IMR-90 (cell line): ENCODE data around the gene ZNF609. TPM values are rescaled to one million over a fixed set of nuclear protein-coding genes. Genes with fewer than 3 reads are reported as not detected.

Experiments
- ATAC-seq: fragments of 200-7000 bp; cut with Tn5 transposase; 2 replicates; pipeline ENCODE4 v1.9.1; 2020; ENCODE audit warnings: low read depth, mild to moderate bottlenecking, moderate library complexity
- BruUV-seq: library from RNA; stranded (reverse); fragments of 400-500 nt; replicated peaks from 2 replicates; lab custom pipeline; 2021; lab: Mats Ljungman, UMichigan
- CTCF ChIA-PET: fragments of 300-600 bp; formaldehyde crosslinking; extraction: SDS; loops from one replicate; lab custom pipeline; 2021; ENCODE audit warnings: antibody characterized with exemption; lab: Yijun Ruan, JAX
- POLR2A ChIA-PET: fragments of 300-600 bp; sonication (Branson Sonifier 250); formaldehyde crosslinking; loops from one replicate; lab custom pipeline; 2022; ENCODE audit warnings: antibody characterized with exemption; ENCODE audit not compliant: unreplicated experiment; lab: Charles Lee
- DNase-seq: peaks from one replicate; pipeline ENCODE4 v3.0.0; 2013
- H2AFZ ChIP-seq: replicated peaks from 2 replicates; pipeline ENCODE3; 2013; ENCODE audit warnings: low read length, mild to moderate bottlenecking; ENCODE audit not compliant: poor library complexity
- H2AK5ac ChIP-seq: 2 replicates; pipeline ENCODE4 v1.6.1; 2013; ENCODE audit warnings: low read depth, low read length, inconsistent platforms
- H2AK9ac ChIP-seq: replicated peaks from 2 replicates; pipeline ENCODE3; 2013; ENCODE audit warnings: mild to moderate bottlenecking, low read depth, low read length, moderate library complexity; ENCODE audit not compliant: poor library complexity
- H2BK120ac ChIP-seq: 2 replicates; pipeline ENCODE4 v1.6.1; 2013; ENCODE audit warnings: low read depth, low read length, inconsistent platforms
- H2BK15ac ChIP-seq: 3 replicates; pipeline ENCODE4 v1.6.1; 2013; ENCODE audit warnings: low read depth, low read length, inconsistent platforms
- H2BK20ac ChIP-seq: 2 replicates; pipeline ENCODE4 v1.6.1; 2013; ENCODE audit warnings: low read depth, mild to moderate bottlenecking, inconsistent platforms, low read length, moderate library complexity
- H2BK5ac ChIP-seq: 2 replicates; pipeline ENCODE4 v1.6.1; 2013; ENCODE audit warnings: mild to moderate bottlenecking, low read depth, low read length, inconsistent platforms; ENCODE audit not compliant: poor library complexity, severe bottlenecking
- H3K14ac ChIP-seq: replicated peaks from 2 replicates; pipeline ENCODE4 v1.6.1; 2013; ENCODE audit warnings: low read depth, low read length, inconsistent platforms
- H3K18ac ChIP-seq: 2 replicates; pipeline ENCODE4 v1.6.1; 2013; ENCODE audit warnings: low read depth, low read length, control low read depth
- H3K23ac ChIP-seq: 2 replicates; pipeline ENCODE4 v1.6.1; 2013; ENCODE audit warnings: low read depth, low read length, inconsistent platforms
- H3K27ac ChIP-seq: 2 replicates; pipeline ENCODE4 v1.5.1; 2013; ENCODE audit warnings: mild to moderate bottlenecking, control low read depth, low read length; ENCODE audit not compliant: insufficient read depth
- H3K27me3 ChIP-seq: 2 replicates; pipeline ENCODE4 v1.6.1; 2013; ENCODE audit warnings: low read length; ENCODE audit not compliant: control insufficient read depth, insufficient read depth
- H3K36me3 ChIP-seq: 2 replicates; pipeline ENCODE4 v1.6.1; 2013; ENCODE audit warnings: low read length, mixed read lengths; ENCODE audit not compliant: control insufficient read depth, insufficient read depth
- H3K4ac ChIP-seq: 2 replicates; pipeline ENCODE4 v1.6.1; 2013; ENCODE audit warnings: low read depth, low read length, inconsistent platforms
- H3K4me1 ChIP-seq: 2 replicates; pipeline ENCODE4 v1.6.1; 2013; ENCODE audit warnings: low read length, mixed read lengths; ENCODE audit not compliant: control insufficient read depth, insufficient read depth
- H3K4me2 ChIP-seq: 2 replicates; pipeline ENCODE4 v1.6.1; 2013; ENCODE audit warnings: low read depth, mild to moderate bottlenecking, control low read depth, low read length, moderate library complexity
- H3K4me3 ChIP-seq: 2 replicates; pipeline ENCODE4 v1.5.1; 2013; ENCODE audit warnings: low read depth, mild to moderate bottlenecking, control low read depth, low read length, moderate library complexity; ENCODE audit not compliant: insufficient read depth
- H3K56ac ChIP-seq: 2 replicates; pipeline ENCODE4 v1.6.1; 2013; ENCODE audit warnings: low read length, inconsistent platforms; ENCODE audit not compliant: insufficient read depth; ENCODE audit errors: extremely low read depth
- H3K79me1 ChIP-seq, 2 experiments: 2 replicates each; pipeline ENCODE4 v1.6.1; 2013; ENCODE audit warnings: low read length in 2 of 2, inconsistent platforms in 1 of 2, low read depth in 1 of 2
- H3K9ac ChIP-seq: 2 replicates; pipeline ENCODE4 v1.6.1; 2013; ENCODE audit warnings: low read depth, low read length, control low read depth
- H3K9me1 ChIP-seq: 2 replicates; pipeline ENCODE4 v1.6.1; 2013; ENCODE audit warnings: low read length, inconsistent platforms; ENCODE audit not compliant: insufficient read depth
- H3K9me3 ChIP-seq: 2 replicates; pipeline ENCODE4 v1.6.1; 2013; ENCODE audit warnings: low read length; ENCODE audit not compliant: control insufficient read depth, insufficient read depth
- H4K20me1 ChIP-seq: 2 replicates; pipeline ENCODE4 v1.6.1; 2013; ENCODE audit warnings: low read length, inconsistent platforms; ENCODE audit not compliant: insufficient read depth
- H4K5ac ChIP-seq: 2 replicates; pipeline ENCODE4 v1.6.1; 2013; ENCODE audit warnings: mild to moderate bottlenecking, low read depth, low read length, control low read depth
- H4K8ac ChIP-seq, 2 experiments: 2 replicates each; pipeline ENCODE4 v1.6.1; 2013; ENCODE audit warnings: low read depth in 2 of 2, low read length in 2 of 2, control low read depth in 1 of 2, inconsistent platforms in 1 of 2
- H4K91ac ChIP-seq: 2 replicates; pipeline ENCODE4 v1.6.1; 2013; ENCODE audit warnings: low read depth, low read length, inconsistent platforms; ENCODE audit not compliant: insufficient read depth
- BHLHE40 ChIP-seq: fragments of 150-350 bp; IDR thresholded peaks from 2 replicates; pipeline ENCODE4 v1.6.1; 2016; ENCODE audit warnings: mild to moderate bottlenecking, low read depth, low read length
- CEBPB ChIP-seq: IDR thresholded peaks from 2 replicates; pipeline ENCODE4 v1.6.1; 2012; ENCODE audit warnings: low read depth, low read length, improper control_type of control experiment
- CTCF ChIP-seq: conservative IDR thresholded peaks from 2 replicates; pipeline ENCODE4 v1.5.1; 2012; ENCODE audit warnings: mild to moderate bottlenecking, low read depth, low read length, improper control_type of control experiment
- ELK1 ChIP-seq: fragments of 150-350 bp; IDR thresholded peaks from 2 replicates; pipeline ENCODE4 v1.6.1; 2016; ENCODE audit warnings: low read depth, mild to moderate bottlenecking, low read length, moderate library complexity, borderline replicate concordance
- MAFK ChIP-seq: IDR thresholded peaks from 2 replicates; pipeline ENCODE4 v1.6.1; 2012; ENCODE audit warnings: low read depth, low read length, improper control_type of control experiment
- MAZ ChIP-seq: IDR thresholded peaks from 2 replicates; pipeline ENCODE4 v1.6.1; 2012; ENCODE audit warnings: low read depth, mild to moderate bottlenecking, low read length, improper control_type of control experiment, moderate library complexity, borderline replicate concordance
- MXI1 ChIP-seq: IDR thresholded peaks from 2 replicates; pipeline ENCODE4 v1.6.1; 2012; ENCODE audit warnings: low read depth, mild to moderate bottlenecking, low read length, moderate library complexity, borderline replicate concordance
- NFE2L2 ChIP-seq: fragments of 150-350 bp; IDR thresholded peaks from 2 replicates; pipeline ENCODE4 v1.6.1; 2016; ENCODE audit warnings: low read depth, mild to moderate bottlenecking, low read length
- POLR2A ChIP-seq: IDR thresholded peaks from 2 replicates; pipeline ENCODE4 v1.6.1; 2012; ENCODE audit warnings: mild to moderate bottlenecking, low read depth, low read length
- RAD21 ChIP-seq: IDR thresholded peaks from 2 replicates; pipeline ENCODE4 v1.6.1; 2012; ENCODE audit warnings: low read length, improper control_type of control experiment
- RCOR1 ChIP-seq: IDR thresholded peaks from 2 replicates; pipeline ENCODE4 v1.6.1; 2012; ENCODE audit warnings: mild to moderate bottlenecking, low read length, improper control_type of control experiment; ENCODE audit not compliant: insufficient replicate concordance
- SMC3 ChIP-seq: fragments of 150-350 bp; IDR thresholded peaks from 2 replicates; pipeline ENCODE4 v1.6.1; 2016; ENCODE audit warnings: low read depth, mild to moderate bottlenecking, antibody characterized with exemption, low read length, moderate library complexity
- USF2 ChIP-seq: fragments of 150-350 bp; IDR thresholded peaks from 2 replicates; pipeline ENCODE4 v1.6.1; 2017; ENCODE audit warnings: mild to moderate bottlenecking, antibody characterized with exemption, low read length, low read depth
- WGBS, 2 experiments: methylation state at CpG; one replicate each; pipeline versions ENCODE4 v1.1.5 to v1.1.7; 2013; ENCODE audit warnings: missing lambda C conversion rate in 2 of 2; ENCODE audit not compliant: insufficient read length in 1 of 2; ENCODE audit errors: extremely low coverage in 2 of 2; 5-methylcytosine and 5-hydroxymethylcytosine counted together
- dilution Hi-C: fragments of 300-500 bp; cut with HindIII; formaldehyde crosslinking; loops from one replicate; pipeline ENCODE4 v1.14.3; 2018; ENCODE audit warnings: low sequenced_read_pairs; ENCODE audit not compliant: unreplicated experiment
- in situ Hi-C: fragments of 300-500 bp; cut with MboI; formaldehyde crosslinking; loops from 3 replicates; pipeline ENCODE4 v1.14.3; 2019; ENCODE audit warnings: low sequenced_read_pairs, inconsistent platforms, mixed read lengths
- intact Hi-C: fragments of 100-400 bp; cut with micrococcal nuclease; formaldehyde crosslinking; loops from 2 replicates; pipeline ENCODE4 v1.10.0; 2022
- polyA plus RNA-seq, 3 experiments: library from polyadenylated mRNA; depleted of rRNA; stranded (reverse); fragments of >200 nt; gene quantifications; 2 replicates each; pipeline ENCODE4 v1.2.3, GENCODE V29; 2012; ENCODE audit warnings: low replicate concordance in 1 of 3
- total RNA-seq: library from RNA; depleted of rRNA; stranded (reverse); fragments of >200 nt; gene quantifications from 2 replicates; pipeline ENCODE4 v1.2.3, GENCODE V29; 2012

The ZNF609 gene
- total and polyA plus RNA-seq, 2 of the 4 experiments (the other 2 are of a cell fraction), result 10.4 to 12.5 TPM

- no peak for TF ChIP-seq MAZ
- no peak for TF ChIP-seq CEBPB
- no peak for TF ChIP-seq RAD21
- no peak for TF ChIP-seq MAFK
- TF ChIP-seq SMC3, result no peak
- TF ChIP-seq POLR2A, result no peak
Measured at GRCh38 chr15:64623347-64623996, 163.1 kb downstream of the ZNF609 start (continued).

GRCh38 chr15:64624242-64624641 lies 163.9 kb downstream of the ZNF609 start:
- Histone ChIP-seq H2AK5ac (no peak overlapping the region), H3K27ac (no peak overlapping the region), H4K8ac (no peak overlapping the region), H4K91ac (no peak overlapping the region), H3K36me3 (peaks cover 11% of the 10 kb centered on the region), H4K5ac (no peak overlapping the region), H3K4me3 (no peak overlapping the region), H2AK9ac (no peak overlapping the region), H3K4me2 (no peak overlapping the region), H3K9me3 (no peaks in the 10 kb centered on the region), H3K27me3 (no peaks in the 10 kb centered on the region), H3K23ac (no peak overlapping the region), H3K18ac (no peak overlapping the region), H2BK15ac (no peak overlapping the region), H3K4ac (no peak overlapping the region), H4K20me1 (peaks cover 41% of the 10 kb centered on the region), H3K14ac (no peak overlapping the region), H2BK120ac (no peak overlapping the region), H2AFZ (no peak overlapping the region), H3K4me1 (peaks cover 8% of the 10 kb centered on the region), H3K56ac (no peak overlapping the region), H2BK5ac (peak overlapping the region; percentile 15), H3K79me1 (peaks cover 51 to 91% of the 10 kb centered on the region in 2 experiments), H3K9ac (no peak overlapping the region), H2BK20ac (no peak overlapping the region), H3K9me1 (peaks cover 15% of the 10 kb centered on the region)
- no CpG with 5 or more reads among the region's 2 CpGs for WGBS, 2 experiments
- ChIA-PET CTCF (no interaction called here), POLR2A (no interaction called here)
- no TSS peak for BruUV-seq
- ATAC-seq (no peak), DNase-seq (no peak)
- dilution Hi-C loops, result no loop called here
- intact Hi-C loops, result no loop called here
- in situ Hi-C loops, result no loop called here
- TF ChIP-seq RAD21, result no peak
- no peak for TF ChIP-seq NFE2L2
- no peak for TF ChIP-seq CTCF
- TF ChIP-seq POLR2A, result no peak
- no peak for TF ChIP-seq RCOR1
- TF ChIP-seq USF2, result no peak
- TF ChIP-seq MAFK, result no peak
- no peak for TF ChIP-seq MAZ
- no peak for TF ChIP-seq ELK1
- no peak for TF ChIP-seq SMC3
- TF ChIP-seq MXI1, result no peak
- no peak for TF ChIP-seq BHLHE40
